ENCODE results near the gene UBA52.

UBA52 gene

DNA sequence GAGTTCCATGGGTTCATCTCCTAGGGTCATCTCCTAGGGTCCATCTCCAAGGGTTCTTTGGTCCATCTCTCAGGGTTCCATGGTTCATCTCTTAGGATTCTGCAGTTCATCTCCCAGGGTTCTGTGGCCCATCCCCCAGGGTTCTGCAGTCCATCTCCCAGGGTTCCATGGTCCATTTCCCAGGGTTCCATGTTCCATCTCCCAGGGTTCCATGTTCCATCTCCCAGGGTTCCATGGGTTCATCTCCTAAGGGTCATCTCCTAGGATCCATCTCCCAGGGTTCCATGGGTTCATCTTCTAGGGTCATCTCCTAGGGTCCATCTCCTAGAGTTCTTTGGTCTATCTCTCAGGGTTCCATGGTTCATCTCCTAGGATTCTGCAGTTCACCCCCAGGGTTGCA is 45.9 kb downstream of the UBA52 start:
- CTCF ChIA-PET = no interaction called here
- TF ChIP-seq SP1 (IDR thresholded peaks at IDR 0.05) = no peak
- no peak for TF ChIP-seq BHLHE40 (IDR thresholded peaks at IDR 0.05; ENCODE audit: borderline replicate concordance)
- no peak for TF ChIP-seq LEF1 (IDR thresholded peaks at IDR 0.05; ENCODE audit: borderline replicate concordance)
- no peak for TF ChIP-seq HDGF (IDR thresholded peaks at IDR 0.05; ENCODE audit: borderline replicate concordance)
- POLR2A ChIA-PET = no interaction called here
- DNase-seq (ENCODE audit: extremely low spot score) = no peak

DNA sequence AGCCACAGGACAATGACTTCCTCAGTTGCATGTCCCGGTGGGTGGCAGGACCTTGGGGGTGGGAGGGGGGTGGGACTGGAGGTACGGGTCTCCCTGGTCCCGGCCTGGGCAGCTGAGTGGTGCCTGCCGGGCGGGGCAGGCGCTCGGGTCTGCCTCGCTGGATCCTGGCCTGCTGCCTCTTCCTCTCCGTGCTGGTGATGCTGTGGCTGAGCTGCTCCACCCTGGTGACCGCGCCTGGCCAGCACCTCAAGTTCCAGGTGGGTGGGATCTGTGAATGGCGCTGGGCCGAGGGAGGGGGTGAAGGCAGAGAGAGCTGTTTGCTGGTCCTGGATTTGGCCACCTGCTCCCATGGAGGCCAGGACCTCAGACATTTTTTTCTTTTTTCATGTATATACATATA is 46.6 kb downstream of the UBA52 start:
- no peak for DNase-seq (ENCODE audit: extremely low spot score)
- ChIA-PET POLR2A (no interaction called here), CTCF (no interaction called here)
- TF ChIP-seq L3MBTL2 (conservative IDR thresholded peaks at IDR 0.05) (no peak), SP1 (IDR thresholded peaks at IDR 0.05) (no peak), SUZ12 (IDR thresholded peaks at IDR 0.05) (no peak), BHLHE40 (IDR thresholded peaks at IDR 0.05; ENCODE audit: borderline replicate concordance) (no peak), ARNT (IDR thresholded peaks at IDR 0.05) (no peak), NFRKB (IDR thresholded peaks at IDR 0.05) (no peak), FOXK2 (IDR thresholded peaks at IDR 0.05) (no peak), TARDBP (IDR thresholded peaks at IDR 0.05) (no peak), HDGF (IDR thresholded peaks at IDR 0.05; ENCODE audit: borderline replicate concordance) (no peak), LEF1 (IDR thresholded peaks at IDR 0.05; ENCODE audit: borderline replicate concordance) (no peak)
- TF ChIP-seq, protein P1, sequence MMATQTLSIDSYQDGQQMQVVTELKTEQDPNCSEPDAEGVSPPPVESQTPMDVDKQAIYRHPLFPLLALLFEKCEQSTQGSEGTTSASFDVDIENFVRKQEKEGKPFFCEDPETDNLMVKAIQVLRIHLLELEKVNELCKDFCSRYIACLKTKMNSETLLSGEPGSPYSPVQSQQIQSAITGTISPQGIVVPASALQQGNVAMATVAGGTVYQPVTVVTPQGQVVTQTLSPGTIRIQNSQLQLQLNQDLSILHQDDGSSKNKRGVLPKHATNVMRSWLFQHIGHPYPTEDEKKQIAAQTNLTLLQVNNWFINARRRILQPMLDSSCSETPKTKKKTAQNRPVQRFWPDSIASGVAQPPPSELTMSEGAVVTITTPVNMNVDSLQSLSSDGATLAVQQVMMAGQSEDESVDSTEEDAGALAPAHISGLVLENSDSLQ (IDR thresholded peaks at IDR 0.05) = no peak

DNA sequence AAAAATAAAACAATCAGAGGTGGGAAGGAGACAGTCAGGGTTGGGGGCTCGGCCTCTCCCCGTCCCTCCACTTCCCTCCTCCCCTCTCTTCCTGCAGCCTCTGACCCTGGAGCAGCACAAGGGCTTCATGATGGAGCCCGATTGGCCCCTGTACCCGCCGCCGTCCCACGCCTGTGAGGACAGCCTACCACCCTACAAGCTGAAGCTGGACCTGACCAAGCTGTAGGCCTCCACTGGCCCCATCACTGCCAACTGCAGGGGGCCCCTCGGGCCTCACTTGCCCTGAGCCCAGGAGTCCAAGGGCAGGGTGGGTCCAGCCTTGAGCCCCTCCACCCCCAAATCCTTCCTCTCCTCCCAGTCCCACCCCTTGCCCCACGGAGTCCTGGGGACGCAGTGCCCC is 48.7 kb downstream of the UBA52 start:
- CTCF ChIA-PET = no interaction called here
- TF ChIP-seq FOXK2 (IDR thresholded peaks at IDR 0.05) (no peak), FOXA1 (IDR thresholded peaks at IDR 0.05) (no peak), HDGF (IDR thresholded peaks at IDR 0.05; ENCODE audit: borderline replicate concordance) (no peak), L3MBTL2 (conservative IDR thresholded peaks at IDR 0.05) (no peak), ZNF384 (IDR thresholded peaks at IDR 0.05) (no peak), SP1 (IDR thresholded peaks at IDR 0.05) (no peak), FOXM1 (IDR thresholded peaks at IDR 0.05; ENCODE audit: borderline replicate concordance) (no peak), NFRKB (IDR thresholded peaks at IDR 0.05) (no peak), LEF1 (IDR thresholded peaks at IDR 0.05; ENCODE audit: borderline replicate concordance) (no peak), ARNT (IDR thresholded peaks at IDR 0.05) (no peak), BHLHE40 (IDR thresholded peaks at IDR 0.05; ENCODE audit: borderline replicate concordance) (no peak)
- no peak for DNase-seq (ENCODE audit: extremely low spot score)
- POLR2A ChIA-PET = no interaction called here

DNA sequence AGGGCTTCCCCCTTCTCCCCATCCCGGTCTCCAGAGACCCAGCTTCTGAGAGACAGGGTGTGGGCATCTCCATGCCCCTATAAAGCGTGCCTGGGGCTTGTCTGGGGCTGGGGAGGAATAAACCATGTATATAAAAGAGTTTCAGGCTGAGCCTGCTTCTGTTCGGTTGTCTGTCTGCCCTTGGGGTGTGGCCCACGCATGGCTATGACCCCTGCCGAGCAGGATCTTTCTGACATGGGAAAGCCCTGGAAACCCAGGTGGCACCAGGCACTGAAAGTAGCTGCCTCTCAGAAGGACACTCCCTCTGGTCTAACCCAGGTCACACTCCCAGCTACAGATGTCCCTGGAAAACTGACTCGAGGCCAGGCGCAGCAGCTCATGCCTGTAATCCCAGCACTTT is 49.2 kb downstream of the UBA52 start:
- ChIA-PET CTCF (interaction anchor here (0.8 kb wide), 1 partner anchor 32 kb away, joined by 3 read pairs; the partner anchor contains the start of gene REX1BD), POLR2A (no interaction called here)
- DNase-seq (ENCODE audit: extremely low spot score) = no peak
- TF ChIP-seq FOXK2 (IDR thresholded peaks at IDR 0.05) (no peak), ARNT (IDR thresholded peaks at IDR 0.05) (no peak), NFRKB (IDR thresholded peaks at IDR 0.05) (no peak), HDGF (IDR thresholded peaks at IDR 0.05; ENCODE audit: borderline replicate concordance) (no peak), ELF4 (IDR thresholded peaks at IDR 0.05) (no peak), ZNF384 (IDR thresholded peaks at IDR 0.05) (no peak), SUZ12 (IDR thresholded peaks at IDR 0.05) (no peak), CTBP1 (IDR thresholded peaks at IDR 0.05; ENCODE audit: borderline replicate concordance) (no peak), FOXM1 (IDR thresholded peaks at IDR 0.05; ENCODE audit: borderline replicate concordance) (no peak), LEF1 (IDR thresholded peaks at IDR 0.05; ENCODE audit: borderline replicate concordance) (no peak)
- TF ChIP-seq, protein P1 (IDR thresholded peaks at IDR 0.05) = no peak

DNA sequence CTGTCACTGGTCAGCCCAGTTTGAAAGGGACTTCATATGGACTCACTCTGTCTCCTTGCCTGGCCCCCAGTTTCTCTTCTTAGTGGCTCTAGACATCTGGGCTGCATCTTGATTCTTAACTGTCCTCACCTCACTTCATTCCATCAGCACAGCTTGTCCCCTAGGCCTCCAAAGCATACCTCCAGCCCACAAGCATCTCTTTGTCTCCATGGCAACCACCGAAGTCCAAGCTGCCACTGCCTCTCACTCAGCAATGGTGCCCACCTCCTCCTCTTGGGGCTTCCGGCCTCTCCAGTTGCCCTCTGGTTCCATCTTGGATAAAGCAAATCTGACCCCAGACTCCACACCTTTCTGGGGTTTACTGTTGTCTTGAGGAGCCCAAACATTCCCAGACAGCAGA is 55.2 kb downstream of the UBA52 start:
- ChIA-PET CTCF (no interaction called here), POLR2A (interaction anchor here (0.6 kb wide), 1 partner anchor 16 kb away, joined by 3 read pairs; no protein-coding TSS in a partner anchor)
- no peak for DNase-seq (ENCODE audit: extremely low spot score)
- TF ChIP-seq SUZ12 (IDR thresholded peaks at IDR 0.05) = no peak
- no peak for TF ChIP-seq LEF1 (IDR thresholded peaks at IDR 0.05; ENCODE audit: borderline replicate concordance)
- no peak for TF ChIP-seq SP1 (IDR thresholded peaks at IDR 0.05)
- no peak for TF ChIP-seq HDGF (IDR thresholded peaks at IDR 0.05; ENCODE audit: borderline replicate concordance)
- no peak for TF ChIP-seq L3MBTL2 (conservative IDR thresholded peaks at IDR 0.05)
- TF ChIP-seq FOXA1 (IDR thresholded peaks at IDR 0.05) = no peak
- no peak for TF ChIP-seq FOXK2 (IDR thresholded peaks at IDR 0.05)
- no peak for TF ChIP-seq TARDBP (IDR thresholded peaks at IDR 0.05)
- no peak for TF ChIP-seq CTBP1 (IDR thresholded peaks at IDR 0.05; ENCODE audit: borderline replicate concordance)
- TF ChIP-seq ARNT (IDR thresholded peaks at IDR 0.05) = no peak
- no peak for TF ChIP-seq FOXM1 (IDR thresholded peaks at IDR 0.05; ENCODE audit: borderline replicate concordance)
- TF ChIP-seq, protein P1 (IDR thresholded peaks at IDR 0.05) = no peak

All from HEK293T (cell line).